Activated CD4-positive, CD25-positive, alpha-beta regulatory T cell treated with anti-CD3 and anti-CD28 coated beads, Interleukin-2, amount 50 U/mL, for 24 hours (primary cell): ENCODE measurements around the gene C12orf57.
A peak's percentile ranks its signal among the peaks of the same experiment; 100 is the strongest.

Source experiments
- ATAC-seq, 2 donors: fragments of 150-1000 bp; cut with Tn5 transposase; one replicate each; pipeline ENCODE4 v1.10.0; 2021; ENCODE audit warnings: mild to moderate bottlenecking in 1 of 2, moderate library complexity in 1 of 2

C12orf57 gene

GRCh38 chr12:6919588-6919987 lies 24.2 kb upstream of the C12orf57 start:
- ATAC-seq = no peak

DNA sequence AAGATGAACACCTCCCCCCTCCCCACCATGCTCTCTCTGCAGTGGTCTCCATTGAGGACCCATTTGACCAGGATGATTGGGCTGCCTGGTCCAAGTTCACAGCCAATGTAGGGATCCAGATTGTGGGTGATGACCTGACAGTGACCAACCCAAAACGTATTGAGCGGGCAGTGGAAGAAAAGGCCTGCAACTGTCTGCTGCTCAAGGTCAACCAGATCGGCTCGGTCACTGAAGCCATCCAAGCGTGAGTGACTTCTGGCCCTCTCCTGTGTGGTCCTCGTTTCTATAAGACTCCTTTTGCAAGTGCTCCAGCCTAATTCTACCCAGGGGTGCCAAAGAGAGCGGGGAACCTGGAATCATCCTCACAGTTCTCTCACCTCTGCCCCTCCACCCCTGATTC lies 22.3 kb upstream of the C12orf57 start:
- no peak for ATAC-seq

DNA sequence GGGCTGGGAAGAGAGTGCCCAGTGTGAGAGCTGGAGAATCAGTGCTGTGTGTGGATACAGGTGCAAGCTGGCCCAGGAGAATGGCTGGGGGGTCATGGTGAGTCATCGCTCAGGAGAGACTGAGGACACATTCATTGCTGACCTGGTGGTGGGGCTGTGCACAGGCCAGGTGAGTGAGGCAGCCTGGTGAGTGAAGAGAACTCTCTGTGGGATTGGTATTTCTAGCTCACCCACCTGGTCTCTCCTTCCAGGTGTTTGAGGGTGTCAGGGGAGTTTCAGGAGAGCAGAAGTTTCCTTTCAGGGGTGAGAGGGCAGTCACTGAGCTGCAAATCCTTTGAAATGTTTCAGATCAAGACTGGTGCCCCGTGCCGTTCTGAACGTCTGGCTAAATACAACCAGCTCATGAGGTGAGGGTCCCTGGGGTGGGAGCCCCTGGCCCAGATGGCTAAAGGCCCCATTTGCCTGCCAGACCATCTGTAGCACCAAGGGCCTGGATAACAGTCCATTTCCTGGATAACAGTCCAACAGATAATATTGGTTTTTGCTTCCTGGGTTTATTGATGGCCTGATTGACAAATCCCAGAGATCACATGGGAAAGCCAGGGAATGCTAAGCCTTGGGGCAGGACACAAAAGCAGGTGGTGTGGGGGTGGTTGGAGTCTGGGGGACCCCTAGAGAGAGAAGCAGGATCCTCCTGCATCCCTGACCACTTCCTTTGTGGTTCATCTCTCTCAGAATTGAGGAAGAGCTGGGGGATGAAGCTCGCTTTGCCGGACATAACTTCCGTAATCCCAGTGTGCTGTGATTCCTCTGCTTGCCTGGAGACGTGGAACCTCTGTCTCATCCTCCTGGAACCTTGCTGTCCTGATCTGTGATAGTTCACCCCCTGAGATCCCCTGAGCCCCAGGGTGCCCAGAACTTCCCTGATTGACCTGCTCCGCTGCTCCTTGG lies 21.6 kb upstream of the C12orf57 start:
- no peak for ATAC-seq

DNA sequence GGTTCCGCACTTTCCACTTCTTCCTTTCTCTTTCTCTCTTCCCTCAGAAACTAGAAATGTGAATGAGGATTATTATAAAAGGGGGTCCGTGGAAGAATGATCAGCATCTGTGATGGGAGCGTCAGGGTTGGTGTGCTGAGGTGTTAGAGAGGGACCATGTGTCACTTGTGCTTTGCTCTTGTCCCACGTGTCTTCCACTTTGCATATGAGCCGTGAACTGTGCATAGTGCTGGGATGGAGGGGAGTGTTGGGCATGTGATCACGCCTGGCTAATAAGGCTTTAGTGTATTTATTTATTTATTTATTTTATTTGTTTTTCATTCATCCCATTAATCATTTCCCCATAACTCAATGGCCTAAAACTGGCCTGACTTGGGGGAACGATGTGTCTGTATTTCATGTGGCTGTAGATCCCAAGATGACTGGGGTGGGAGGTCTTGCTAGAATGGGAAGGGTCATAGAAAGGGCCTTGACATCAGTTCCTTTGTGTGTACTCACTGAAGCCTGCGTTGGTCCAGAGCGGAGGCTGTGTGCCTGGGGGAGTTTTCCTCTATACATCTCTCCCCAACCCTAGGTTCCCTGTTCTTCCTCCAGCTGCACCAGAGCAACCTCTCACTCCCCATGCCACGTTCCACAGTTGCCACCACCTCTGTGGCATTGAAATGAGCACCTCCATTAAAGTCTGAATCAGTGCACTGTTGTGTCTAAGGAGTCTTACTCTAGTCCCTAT lies 20.7 kb upstream of the C12orf57 start:
- no peak for ATAC-seq

- ATAC-seq = no peak
These were observed 20.0 kb upstream of the C12orf57 start for GRCh38 chr12:6923851-6924250.

DNA sequence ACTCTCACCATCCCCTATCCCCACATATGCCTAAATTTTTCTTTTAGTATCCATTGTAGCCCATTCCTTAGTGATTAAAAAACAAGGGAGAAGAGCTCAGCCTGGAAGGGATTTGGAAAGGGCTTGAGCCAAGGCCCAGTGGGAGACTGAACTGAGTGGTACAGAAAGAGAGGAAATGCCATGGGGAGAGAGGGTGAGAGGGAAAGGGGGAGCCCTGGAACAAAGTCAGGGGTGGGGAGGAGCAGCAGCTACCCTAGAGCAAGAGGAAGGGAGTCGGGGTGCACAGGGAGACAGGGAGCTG lies 18.6 kb upstream of the C12orf57 start:
- no peak for ATAC-seq

- no peak for ATAC-seq
These were observed 18.1 kb upstream of the C12orf57 start for GRCh38 chr12:6925540-6926279.

DNA sequence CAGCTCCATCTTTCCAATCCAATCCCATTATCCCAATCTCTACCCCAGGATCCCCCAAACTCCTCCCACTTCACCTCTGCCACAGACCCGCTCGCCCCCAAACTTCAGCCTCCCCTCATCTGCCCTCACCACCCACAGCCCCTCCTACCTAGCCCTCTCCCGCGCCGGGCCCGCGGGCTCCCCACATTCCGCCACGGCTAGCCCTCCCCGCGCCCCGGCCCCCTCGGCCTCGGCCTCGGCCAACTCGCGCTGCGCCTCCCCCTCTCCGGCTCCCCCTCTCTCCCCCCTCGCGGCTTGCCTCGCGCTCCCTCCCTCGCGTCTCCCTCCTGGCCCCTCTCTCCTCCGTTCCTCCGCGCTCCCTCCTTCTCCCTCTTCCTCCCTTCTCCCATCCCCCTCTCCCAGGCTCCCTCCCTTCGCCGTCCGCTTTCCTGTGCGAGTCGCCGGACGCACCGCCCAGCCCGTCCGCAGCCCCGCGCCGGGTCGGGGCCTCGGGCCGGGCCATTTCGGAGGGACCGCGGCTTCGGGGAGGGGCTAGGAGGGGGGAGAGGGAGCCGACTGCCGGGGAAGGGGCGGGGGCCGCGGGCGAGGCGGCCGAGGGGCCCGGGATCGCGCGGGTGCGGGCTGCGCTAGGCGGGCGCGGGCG lies 16.3 kb upstream of the C12orf57 start, which contains the start of gene ATN1:
ATN1 (plus strand) TSS at position 581 of the 643 bp plus-strand sequence. CDS start 6,043 bp downstream, outside the sequence.
- peak; percentile 21 to 34 for ATAC-seq

GRCh38 chr12:6928022-6928702 lies 15.7 kb upstream of the C12orf57 start:
- ATAC-seq = peak in 1 of 2 donors; percentile 4

- ATAC-seq = no peak
These were observed 15.0 kb upstream of the C12orf57 start for GRCh38 chr12:6928703-6929407.

DNA sequence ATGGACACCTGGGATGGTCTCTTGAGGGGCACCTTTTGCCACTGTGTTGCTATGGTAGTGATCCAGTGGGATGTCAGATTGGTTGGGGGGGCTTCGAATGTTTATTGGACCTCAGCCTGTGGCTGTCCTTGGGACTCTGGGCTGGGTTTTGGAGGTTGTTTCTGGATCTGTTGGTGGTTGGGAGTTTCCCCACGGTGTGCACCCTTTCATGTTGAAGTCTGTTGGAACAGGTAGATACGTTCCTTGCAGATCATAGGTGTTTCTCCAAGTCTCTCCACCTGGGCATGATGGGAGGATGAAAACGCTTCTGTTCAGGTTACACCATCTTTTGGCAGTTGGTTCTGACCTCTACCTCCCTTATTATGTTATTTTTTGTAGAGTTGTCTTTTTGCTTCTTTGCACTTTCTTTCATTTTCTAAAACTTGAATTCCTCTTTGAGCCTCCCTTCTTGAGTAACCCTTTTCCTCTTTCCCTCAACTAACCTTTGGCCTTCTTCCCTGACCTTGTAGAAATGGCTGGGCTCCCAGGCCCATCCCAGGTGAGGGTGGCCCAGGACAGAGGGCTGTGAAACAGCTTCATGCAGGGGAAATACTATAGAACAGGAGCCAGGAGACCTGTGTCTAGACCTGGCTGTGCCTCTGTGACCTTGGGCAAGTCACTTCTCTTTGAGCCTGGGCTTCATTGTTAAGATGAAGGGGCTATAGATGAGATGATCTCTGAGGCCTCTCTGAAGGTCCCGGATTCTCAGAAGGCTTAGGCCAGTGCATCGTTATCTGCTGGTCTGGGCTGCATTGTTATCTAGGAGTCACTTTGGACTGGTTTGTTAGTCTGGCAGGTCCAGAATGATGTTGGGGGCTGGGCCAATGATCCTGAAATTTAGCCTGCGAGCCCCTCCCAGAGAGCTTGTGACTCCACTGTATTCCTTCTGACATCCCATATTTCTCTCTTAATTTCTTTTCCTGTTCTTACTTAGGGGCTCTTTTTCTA lies 14.1 kb upstream of the C12orf57 start:
- ATAC-seq = no peak

GRCh38 chr12:6932766-6933165 lies 11.1 kb upstream of the C12orf57 start:
- peak; percentile 9 to 17 for ATAC-seq

DNA sequence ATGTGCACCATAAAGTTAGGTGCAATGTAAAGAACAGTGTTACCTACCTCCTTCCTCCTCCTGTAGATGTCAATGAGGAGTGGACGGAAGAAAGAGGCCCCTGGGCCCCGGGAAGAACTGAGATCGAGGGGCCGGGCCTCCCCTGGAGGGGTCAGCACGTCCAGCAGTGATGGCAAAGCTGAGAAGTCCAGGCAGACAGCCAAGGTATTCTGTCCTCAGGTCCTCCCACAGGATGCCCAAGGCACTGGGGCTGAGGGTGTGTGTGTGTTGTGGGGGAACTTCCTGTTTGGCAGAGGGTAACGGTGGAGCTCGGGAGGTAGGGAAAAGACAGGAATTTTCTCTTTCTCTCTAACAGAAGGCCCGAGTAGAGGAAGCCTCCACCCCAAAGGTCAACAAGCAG lies 9.7 kb upstream of the C12orf57 start:
- no peak for ATAC-seq

DNA sequence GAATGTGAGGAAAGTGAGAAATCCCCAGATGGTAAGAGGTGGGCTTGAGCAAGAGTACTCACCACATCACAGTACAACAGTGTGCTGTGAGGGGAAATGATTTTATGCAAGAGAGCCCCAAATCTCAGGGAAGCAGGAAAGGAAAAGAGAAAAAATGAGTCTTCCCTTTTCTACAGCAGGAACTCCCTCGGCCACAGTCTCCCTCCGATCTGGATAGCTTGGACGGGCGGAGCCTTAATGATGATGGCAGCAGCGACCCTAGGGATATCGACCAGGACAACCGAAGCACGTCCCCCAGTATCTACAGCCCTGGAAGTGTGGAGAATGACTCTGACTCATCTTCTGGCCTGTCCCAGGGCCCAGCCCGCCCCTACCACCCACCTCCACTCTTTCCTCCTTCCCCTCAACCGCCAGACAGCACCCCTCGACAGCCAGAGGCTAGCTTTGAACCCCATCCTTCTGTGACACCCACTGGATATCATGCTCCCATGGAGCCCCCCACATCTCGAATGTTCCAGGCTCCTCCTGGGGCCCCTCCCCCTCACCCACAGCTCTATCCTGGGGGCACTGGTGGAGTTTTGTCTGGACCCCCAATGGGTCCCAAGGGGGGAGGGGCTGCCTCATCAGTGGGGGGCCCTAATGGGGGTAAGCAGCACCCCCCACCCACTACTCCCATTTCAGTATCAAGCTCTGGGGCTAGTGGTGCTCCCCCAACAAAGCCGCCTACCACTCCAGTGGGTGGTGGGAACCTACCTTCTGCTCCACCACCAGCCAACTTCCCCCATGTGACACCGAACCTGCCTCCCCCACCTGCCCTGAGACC lies 8.2 kb upstream of the C12orf57 start:
- no peak for ATAC-seq

DNA sequence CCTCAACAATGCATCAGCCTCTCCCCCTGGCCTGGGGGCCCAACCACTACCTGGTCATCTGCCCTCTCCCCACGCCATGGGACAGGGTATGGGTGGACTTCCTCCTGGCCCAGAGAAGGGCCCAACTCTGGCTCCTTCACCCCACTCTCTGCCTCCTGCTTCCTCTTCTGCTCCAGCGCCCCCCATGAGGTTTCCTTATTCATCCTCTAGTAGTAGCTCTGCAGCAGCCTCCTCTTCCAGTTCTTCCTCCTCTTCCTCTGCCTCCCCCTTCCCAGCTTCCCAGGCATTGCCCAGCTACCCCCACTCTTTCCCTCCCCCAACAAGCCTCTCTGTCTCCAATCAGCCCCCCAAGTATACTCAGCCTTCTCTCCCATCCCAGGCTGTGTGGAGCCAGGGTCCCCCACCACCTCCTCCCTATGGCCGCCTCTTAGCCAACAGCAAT lies 7.6 kb upstream of the C12orf57 start:
- ATAC-seq = no peak

DNA sequence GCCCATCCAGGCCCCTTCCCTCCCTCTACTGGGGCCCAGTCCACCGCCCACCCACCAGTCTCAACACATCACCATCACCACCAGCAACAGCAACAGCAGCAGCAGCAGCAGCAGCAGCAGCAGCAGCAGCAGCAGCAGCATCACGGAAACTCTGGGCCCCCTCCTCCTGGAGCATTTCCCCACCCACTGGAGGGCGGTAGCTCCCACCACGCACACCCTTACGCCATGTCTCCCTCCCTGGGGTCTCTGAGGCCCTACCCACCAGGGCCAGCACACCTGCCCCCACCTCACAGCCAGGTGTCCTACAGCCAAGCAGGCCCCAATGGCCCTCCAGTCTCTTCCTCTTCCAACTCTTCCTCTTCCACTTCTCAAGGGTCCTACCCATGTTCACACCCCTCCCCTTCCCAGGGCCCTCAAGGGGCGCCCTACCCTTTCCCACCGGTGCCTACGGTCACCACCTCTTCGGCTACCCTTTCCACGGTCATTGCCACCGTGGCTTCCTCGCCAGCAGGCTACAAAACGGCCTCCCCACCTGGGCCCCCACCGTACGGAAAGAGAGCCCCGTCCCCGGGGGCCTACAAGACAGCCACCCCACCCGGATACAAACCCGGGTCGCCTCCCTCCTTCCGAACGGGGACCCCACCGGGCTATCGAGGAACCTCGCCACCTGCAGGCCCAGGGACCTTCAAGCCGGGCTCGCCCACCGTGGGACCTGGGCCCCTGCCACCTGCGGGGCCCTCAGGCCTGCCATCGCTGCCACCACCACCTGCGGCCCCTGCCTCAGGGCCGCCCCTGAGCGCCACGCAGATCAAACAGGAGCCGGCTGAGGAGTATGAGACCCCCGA lies 7.0 kb upstream of the C12orf57 start:
- ATAC-seq = peak; percentile 11 to 18

DNA sequence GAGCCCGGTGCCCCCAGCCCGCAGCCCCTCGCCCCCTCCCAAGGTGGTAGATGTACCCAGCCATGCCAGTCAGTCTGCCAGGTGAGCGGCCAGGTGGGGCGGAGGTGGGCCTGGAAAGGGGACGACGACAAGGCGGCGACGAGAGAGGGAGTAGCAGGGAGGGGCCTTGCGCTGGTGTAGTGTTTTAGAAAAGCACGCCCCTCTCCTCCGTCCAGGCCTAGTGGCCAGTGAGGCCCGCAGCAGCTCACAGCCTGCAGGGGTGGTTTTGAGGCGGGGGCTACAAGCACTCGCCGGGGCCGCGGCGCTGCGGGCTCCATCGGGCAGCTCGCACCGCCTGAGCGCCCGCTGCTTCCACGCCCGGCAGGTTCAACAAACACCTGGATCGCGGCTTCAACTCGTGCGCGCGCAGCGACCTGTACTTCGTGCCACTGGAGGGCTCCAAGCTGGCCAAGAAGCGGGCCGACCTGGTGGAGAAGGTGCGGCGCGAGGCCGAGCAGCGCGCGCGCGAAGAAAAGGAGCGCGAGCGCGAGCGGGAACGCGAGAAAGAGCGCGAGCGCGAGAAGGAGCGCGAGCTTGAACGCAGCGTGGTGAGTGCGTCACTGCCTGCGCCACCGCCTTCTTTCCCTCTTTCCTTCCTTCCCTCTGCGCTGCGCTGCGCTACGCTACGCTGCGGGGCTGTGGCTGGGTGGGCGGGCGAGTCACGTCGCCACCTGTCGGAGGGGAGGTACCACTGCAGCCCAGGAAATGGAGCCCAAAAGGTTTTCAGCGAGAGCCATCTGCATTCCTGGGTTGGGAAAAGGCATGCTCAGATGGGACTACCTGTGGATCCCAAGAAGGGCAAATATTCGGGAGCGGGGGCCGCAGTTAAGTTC lies 6.1 kb upstream of the C12orf57 start:
- peak; percentile 96 to 97 for ATAC-seq
